Stromal cell of bone marrow (primary cell): ENCODE data around the gene ERAL1.
"Not testable (repeated sequence)": the region's sequence is repeated elsewhere in the genome, so short reads cannot be mapped to it uniquely, and the experiment has no call there.

Experiments
- DNase-seq: peaks from one replicate; pipeline ENCODE4 v3.0.0-alpha.2; 2012; ENCODE audit warnings: low read depth

Gene ERAL1

GRCh38 chr17:28899212-28899815 is 44.5 kb downstream of the ERAL1 start:
- DNase-seq = no peak

- no peak for DNase-seq
Observed at GRCh38 chr17:28900986-28901726, 46.3 kb downstream of the ERAL1 start.

GRCh38 chr17:28901866-28902818 is 47.3 kb downstream of the ERAL1 start:
- DNase-seq = no peak

- peak; percentile 67 for DNase-seq
Observed at GRCh38 chr17:28902819-28903545, 48.2 kb downstream of the ERAL1 start, which contains the start of gene DHRS13. Gene DHRS13, minus strand, starts transcription at chr17:28903079. Its CDS starts 135 bp downstream, at chr17:28902944.

- DNase-seq = not testable (repeated sequence)
Observed at GRCh38 chr17:28903546-28903841, 48.7 kb downstream of the ERAL1 start.

- no peak for DNase-seq
Observed at GRCh38 chr17:28904800-28905199, 50.0 kb downstream of the ERAL1 start.

- no peak for DNase-seq
Observed at GRCh38 chr17:28906276-28906675, 51.5 kb downstream of the ERAL1 start.

- DNase-seq = no peak
Observed at GRCh38 chr17:28906706-28907438, 52.1 kb downstream of the ERAL1 start.

- DNase-seq = no peak
Observed at GRCh38 chr17:28907709-28908475, 53.1 kb downstream of the ERAL1 start.

GRCh38 chr17:28908640-28909167 is 53.9 kb downstream of the ERAL1 start:
- peak; percentile 82 for DNase-seq

GRCh38 chr17:28910534-28910933 is 55.7 kb downstream of the ERAL1 start:
- DNase-seq = no peak
